ENCODE data around the gene DGKI. TPM values are rescaled to one million over a fixed set of nuclear protein-coding genes. Genes with fewer than 3 reads are reported as not detected.

Gene DGKI
- total RNA-seq, 4 donors from 2014 or later: 0.42 to 6.2 (median 2.0) TPM

GRCh38 chr7:137475966-137476365, 370.8 kb downstream of the DGKI start:
- H3K4me3 ChIP-seq: no peak overlapping the region
- no peaks in the 10 kb centered on the region for H3K9me3 ChIP-seq
- no peaks in the 10 kb centered on the region for H3K4me1 ChIP-seq
- no peaks in the 10 kb centered on the region for H3K27me3 ChIP-seq
- WGBS: 47% methylated on average over 7 of the region's 7 CpGs
- TF ChIP-seq, protein P1, sequence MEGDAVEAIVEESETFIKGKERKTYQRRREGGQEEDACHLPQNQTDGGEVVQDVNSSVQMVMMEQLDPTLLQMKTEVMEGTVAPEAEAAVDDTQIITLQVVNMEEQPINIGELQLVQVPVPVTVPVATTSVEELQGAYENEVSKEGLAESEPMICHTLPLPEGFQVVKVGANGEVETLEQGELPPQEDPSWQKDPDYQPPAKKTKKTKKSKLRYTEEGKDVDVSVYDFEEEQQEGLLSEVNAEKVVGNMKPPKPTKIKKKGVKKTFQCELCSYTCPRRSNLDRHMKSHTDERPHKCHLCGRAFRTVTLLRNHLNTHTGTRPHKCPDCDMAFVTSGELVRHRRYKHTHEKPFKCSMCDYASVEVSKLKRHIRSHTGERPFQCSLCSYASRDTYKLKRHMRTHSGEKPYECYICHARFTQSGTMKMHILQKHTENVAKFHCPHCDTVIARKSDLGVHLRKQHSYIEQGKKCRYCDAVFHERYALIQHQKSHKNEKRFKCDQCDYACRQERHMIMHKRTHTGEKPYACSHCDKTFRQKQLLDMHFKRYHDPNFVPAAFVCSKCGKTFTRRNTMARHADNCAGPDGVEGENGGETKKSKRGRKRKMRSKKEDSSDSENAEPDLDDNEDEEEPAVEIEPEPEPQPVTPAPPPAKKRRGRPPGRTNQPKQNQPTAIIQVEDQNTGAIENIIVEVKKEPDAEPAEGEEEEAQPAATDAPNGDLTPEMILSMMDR (IDR thresholded peaks at IDR 0.05): no peak
- TF ChIP-seq POLR2AphosphoS5 (IDR thresholded peaks at IDR 0.05) (no peak), EP300 (IDR thresholded peaks at IDR 0.05) (no peak), POLR2A (IDR thresholded peaks at IDR 0.05) (no peak)
- no peaks in the 10 kb centered on the region for H3K36me3 ChIP-seq
- no peak for DNase-seq (ENCODE audit: low spot score in 2 of 2)
- H3K27ac ChIP-seq: no peak overlapping the region

GRCh38 chr7:137474540-137475026, 372.2 kb downstream of the DGKI start:
- no peak for DNase-seq (ENCODE audit: low spot score in 2 of 2)
- H3K36me3 ChIP-seq: no peaks in the 10 kb centered on the region
- H3K27me3 ChIP-seq: no peaks in the 10 kb centered on the region
- no peak overlapping the region for H3K27ac ChIP-seq
- TF ChIP-seq, protein P1 (IDR thresholded peaks at IDR 0.05): no peak
- no peak for TF ChIP-seq EP300 (IDR thresholded peaks at IDR 0.05)
- TF ChIP-seq POLR2AphosphoS5 (IDR thresholded peaks at IDR 0.05): no peak
- no peak for TF ChIP-seq POLR2A (IDR thresholded peaks at IDR 0.05)
- no peaks in the 10 kb centered on the region for H3K4me1 ChIP-seq
- H3K4me3 ChIP-seq: no peak overlapping the region
- 80% methylated on average over 11 of the region's 11 CpGs for whole genome bisulfite sequencing
- H3K9me3 ChIP-seq: no peaks in the 10 kb centered on the region

DNA sequence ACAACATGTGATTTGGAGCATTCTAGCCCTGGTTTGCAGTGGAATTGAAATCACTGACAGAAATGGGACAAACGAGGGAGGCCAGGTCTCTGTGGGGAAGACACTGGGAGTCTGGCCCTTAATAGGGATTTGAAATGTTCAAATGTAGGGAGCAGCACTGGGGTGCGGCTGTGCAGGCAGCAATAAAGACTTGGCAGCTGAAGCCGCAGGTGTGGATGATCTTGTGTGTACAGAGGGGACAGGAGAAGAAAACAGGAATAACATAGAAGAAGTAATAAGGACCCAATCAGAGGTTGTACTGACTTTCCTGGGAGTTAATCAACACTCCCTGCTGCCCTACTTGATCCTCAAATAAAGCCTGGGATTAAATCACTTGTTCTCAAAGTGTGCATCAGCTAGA, 375.6 kb downstream of the DGKI start:
- 57% methylated on average over 3 of the region's 3 CpGs for WGBS
- Histone ChIP-seq H3K27ac (no peak overlapping the region), H3K4me1 (no peaks in the 10 kb centered on the region), H3K4me3 (no peak overlapping the region), H3K27me3 (no peaks in the 10 kb centered on the region), H3K36me3 (no peaks in the 10 kb centered on the region), H3K9me3 (no peaks in the 10 kb centered on the region)
- TF ChIP-seq, protein P1 (IDR thresholded peaks at IDR 0.05): no peak
- TF ChIP-seq EP300 (IDR thresholded peaks at IDR 0.05): no peak
- TF ChIP-seq POLR2AphosphoS5 (IDR thresholded peaks at IDR 0.05): no peak
- TF ChIP-seq POLR2A (IDR thresholded peaks at IDR 0.05): no peak
- DNase-seq (ENCODE audit: low spot score in 2 of 2): no peak

DNA sequence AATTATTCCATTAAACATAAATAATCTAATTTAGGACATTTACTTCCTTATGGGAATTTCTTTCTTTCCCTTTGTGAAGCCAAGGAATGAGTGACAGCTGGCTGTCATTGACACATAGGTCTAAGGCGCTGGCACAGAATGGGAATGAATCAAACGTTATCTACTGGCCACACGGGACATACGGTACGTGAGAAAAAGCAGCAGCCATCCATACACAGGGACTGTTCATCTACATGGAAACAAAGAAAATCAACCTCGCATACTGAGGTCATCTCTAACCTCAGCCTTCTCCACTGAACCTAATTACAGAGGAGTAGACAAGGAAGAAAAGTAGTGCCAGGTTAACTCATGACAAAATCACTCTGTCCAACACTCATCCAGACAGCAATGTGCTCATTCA, 376.9 kb downstream of the DGKI start:
- H3K4me1 ChIP-seq: no peaks in the 10 kb centered on the region
- H3K4me3 ChIP-seq: no peak overlapping the region
- H3K27me3 ChIP-seq: no peaks in the 10 kb centered on the region
- no peaks in the 10 kb centered on the region for H3K36me3 ChIP-seq
- 92% methylated on average over 6 of the region's 6 CpGs for WGBS
- H3K9me3 ChIP-seq: no peaks in the 10 kb centered on the region
- TF ChIP-seq POLR2AphosphoS5 (IDR thresholded peaks at IDR 0.05) (no peak), POLR2A (IDR thresholded peaks at IDR 0.05) (no peak), EP300 (IDR thresholded peaks at IDR 0.05) (no peak)
- H3K27ac ChIP-seq: no peak overlapping the region
- DNase-seq (ENCODE audit: low spot score in 2 of 2): no peak

DNA sequence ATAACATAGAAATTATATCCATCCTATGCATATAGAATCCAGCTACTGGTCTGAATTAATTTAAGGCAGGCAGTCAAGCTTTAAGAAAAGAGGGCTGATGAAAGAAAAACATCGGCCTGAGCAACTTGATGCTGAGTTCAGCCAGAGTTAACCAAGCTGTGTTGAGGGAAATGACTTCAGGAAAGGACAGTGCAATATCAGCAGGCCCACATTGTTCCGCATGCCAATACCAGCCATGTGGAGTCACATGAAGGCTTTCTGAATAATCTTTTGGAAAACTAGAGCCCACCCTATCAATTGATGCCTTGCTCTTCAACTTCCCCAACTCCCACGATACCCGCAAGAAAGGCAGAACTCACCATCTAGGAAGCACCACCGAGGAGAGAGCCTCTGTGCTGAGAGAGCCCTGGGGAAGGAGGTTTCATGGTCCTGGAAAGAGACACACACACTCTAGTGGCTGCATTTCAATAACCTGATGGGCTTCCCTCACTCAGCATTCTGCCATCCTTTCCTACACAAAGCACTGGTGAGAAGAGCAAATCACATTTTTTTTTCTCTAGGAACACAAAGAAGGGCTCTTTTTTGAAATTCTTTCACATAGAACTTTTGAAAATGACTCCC, 377.5 kb downstream of the DGKI start:
- Histone ChIP-seq H3K4me3 (no peak overlapping the region), H3K9me3 (no peaks in the 10 kb centered on the region), H3K27me3 (no peaks in the 10 kb centered on the region), H3K27ac (no peak overlapping the region), H3K36me3 (no peaks in the 10 kb centered on the region), H3K4me1 (no peaks in the 10 kb centered on the region)
- 80% methylated on average over 5 of the region's 5 CpGs for WGBS
- no peak for DNase-seq (ENCODE audit: low spot score in 2 of 2)
- TF ChIP-seq POLR2A (IDR thresholded peaks at IDR 0.05) (no peak), POLR2AphosphoS5 (IDR thresholded peaks at IDR 0.05) (no peak), EP300 (IDR thresholded peaks at IDR 0.05) (no peak)
- TF ChIP-seq, protein P1 (IDR thresholded peaks at IDR 0.05): no peak

Data from suprapubic skin (tissue), 4 donors.